ENCODE results near the gene CHD1.

GRCh38 chr5:98942847-98943246 is 14.0 kb upstream of the CHD1 start:
- TF ChIP-seq POLR2A (IDR thresholded peaks at IDR 0.05; ENCODE audit: low read depth, low read length) (no peak), TAF1 (IDR thresholded peaks at IDR 0.05; ENCODE audit: low read depth, low read length) (no peak), POLR2AphosphoS5 (IDR thresholded peaks at IDR 0.05; ENCODE audit: low read depth, low read length) (no peak), POU2F2 (IDR thresholded peaks at IDR 0.05; ENCODE audit: low read depth, low read length) (no peak)

Data from GM12891 (cell line).